Cardiac fibroblast (primary cell): ENCODE results near the gene GALNS.
"Not testable (repeated sequence)": the region's sequence is repeated elsewhere in the genome, so short reads cannot be mapped to it uniquely, and the experiment has no call there.

Experiments used
- DNase-seq, 2 donors: peaks; one replicate each; pipeline versions ENCODE4 v3.0.0 to v3.0.0-alpha.2; 2010; ENCODE audit warnings: low read depth in 2 of 2
- H3K4me3 ChIP-seq, 2 donors: replicated peaks in 1 of 2; 1 replicate in 1 of 2; 2 replicates in 1 of 2; pipeline ENCODE4 v1.5.1; 2011; ENCODE audit warnings: low read depth in 2 of 2, low read length in 2 of 2, mild to moderate bottlenecking in 2 of 2, moderate library complexity in 1 of 2
- CTCF ChIP-seq: IDR thresholded peaks from one replicate; pipeline ENCODE4 v1.5.1; 2011; ENCODE audit warnings: low read depth, mild to moderate bottlenecking, low read length, inconsistent platforms

Gene GALNS

GRCh38 chr16:88894681-88895300 is 38.0 kb upstream of the GALNS start:
- TF ChIP-seq CTCF: no peak
- no peak for DNase-seq
- no peak overlapping the region for H3K4me3 ChIP-seq

- not testable (repeated sequence) for H3K4me3 ChIP-seq, DNase-seq
These were observed 37.5 kb upstream of the GALNS start for GRCh38 chr16:88894266-88894665.

GRCh38 chr16:88893127-88893968 is 36.6 kb upstream of the GALNS start:
- TF ChIP-seq CTCF: no peak
- no peak for DNase-seq
- no peak overlapping the region for H3K4me3 ChIP-seq

GRCh38 chr16:88892065-88892464 is 35.3 kb upstream of the GALNS start:
- no peak for TF ChIP-seq CTCF
- H3K4me3 ChIP-seq: no peak overlapping the region
- peak in 1 of 2 donors; percentile 39 for DNase-seq

- no peak for TF ChIP-seq CTCF
- DNase-seq: no peak
- H3K4me3 ChIP-seq: no peak overlapping the region
These were observed 34.3 kb upstream of the GALNS start for GRCh38 chr16:88891083-88891482.

- DNase-seq, H3K4me3 ChIP-seq: not testable (repeated sequence)
These were observed 33.1 kb upstream of the GALNS start for GRCh38 chr16:88889702-88890352.

- no peak overlapping the region for H3K4me3 ChIP-seq
- no peak for TF ChIP-seq CTCF
- no peak for DNase-seq
These were observed 32.0 kb upstream of the GALNS start for GRCh38 chr16:88888461-88889387.
